GM21360 (cell line): ENCODE measurements around the gene PRKG1.

ENCODE experiments used
- ATAC-seq: cut with Tn5 transposase; IDR thresholded peaks from one replicate; pipeline ENCODE4 v1.9.1; 2021; ENCODE audit warnings: mild to moderate bottlenecking, moderate library complexity; ENCODE audit not compliant: unreplicated experiment

PRKG1 gene

DNA sequence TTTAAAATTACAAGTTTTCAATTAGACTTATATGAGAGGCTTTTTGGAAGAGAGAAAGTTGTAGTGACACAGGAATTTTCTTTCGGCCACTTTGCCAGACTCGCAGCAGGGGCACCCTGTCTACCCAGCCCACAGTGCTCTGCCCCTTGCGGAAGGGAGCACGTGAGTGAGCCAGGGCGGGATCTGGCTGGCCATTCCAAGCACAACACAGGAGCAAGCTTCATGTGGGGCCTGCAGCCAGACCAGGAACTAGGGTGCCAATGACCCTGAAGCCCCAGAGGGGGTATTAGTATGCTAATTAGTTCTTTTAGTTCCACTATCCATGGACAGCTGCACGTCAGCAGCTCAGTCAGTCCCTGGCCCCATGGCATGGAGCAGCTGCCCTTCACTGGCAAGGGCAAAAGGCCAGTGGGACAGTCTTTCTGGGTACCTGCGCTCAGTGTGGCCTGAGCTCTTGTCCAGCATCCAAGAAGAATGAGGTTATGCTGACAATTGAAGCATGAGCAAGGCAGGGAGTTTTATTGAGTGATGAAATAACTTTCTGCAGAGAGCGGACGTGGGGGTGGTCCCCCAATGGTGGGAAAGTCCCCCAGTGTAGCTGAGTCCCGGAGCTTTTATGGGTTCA is 876.2 kb downstream of the PRKG1 start:
- ATAC-seq = no peak

DNA sequence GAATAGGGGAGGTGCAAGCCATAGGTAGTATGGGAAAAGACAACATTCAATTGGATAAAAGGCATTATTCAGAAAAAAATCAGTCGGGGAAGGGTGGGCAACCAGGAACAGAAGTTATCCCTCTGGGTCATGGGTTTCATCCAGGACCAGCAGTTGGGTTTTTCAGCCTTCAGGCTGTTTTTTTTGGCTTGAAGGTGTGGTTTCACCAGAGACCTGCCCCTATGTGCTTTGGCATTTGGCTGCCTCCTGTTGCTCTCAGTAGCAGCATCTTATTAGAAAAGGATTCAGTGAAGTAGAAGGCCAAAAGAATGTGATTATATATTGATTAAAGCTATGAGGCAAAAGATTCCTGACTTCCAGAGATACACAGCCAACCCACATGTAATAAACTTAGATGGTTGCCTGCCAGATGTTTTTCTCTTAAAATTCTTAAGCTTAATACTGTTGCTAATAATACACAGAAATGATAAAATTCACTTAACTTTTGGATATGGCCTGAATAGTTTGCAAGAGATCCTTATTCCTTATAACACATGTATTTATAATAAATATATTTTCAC is 876.8 kb downstream of the PRKG1 start:
- ATAC-seq = no peak

DNA sequence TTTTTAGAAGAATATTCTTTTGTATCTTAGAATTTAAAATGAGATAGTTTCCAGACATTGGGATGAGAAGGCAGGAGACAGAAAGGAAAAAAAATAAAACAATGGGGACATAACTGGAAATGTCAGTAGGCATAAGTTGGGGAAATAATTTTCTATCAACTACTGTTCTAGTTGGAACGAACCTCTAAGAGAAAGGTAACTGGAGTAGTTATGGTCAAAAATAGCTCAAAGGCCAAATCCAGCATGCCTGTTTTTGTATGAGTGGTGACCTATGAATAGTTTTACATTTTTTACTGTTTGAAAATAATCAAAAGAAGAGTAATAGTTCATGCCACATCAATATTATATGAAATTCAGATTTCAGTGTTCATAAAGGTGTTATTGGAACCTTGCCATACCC is 877.3 kb downstream of the PRKG1 start:
- no peak for ATAC-seq

DNA sequence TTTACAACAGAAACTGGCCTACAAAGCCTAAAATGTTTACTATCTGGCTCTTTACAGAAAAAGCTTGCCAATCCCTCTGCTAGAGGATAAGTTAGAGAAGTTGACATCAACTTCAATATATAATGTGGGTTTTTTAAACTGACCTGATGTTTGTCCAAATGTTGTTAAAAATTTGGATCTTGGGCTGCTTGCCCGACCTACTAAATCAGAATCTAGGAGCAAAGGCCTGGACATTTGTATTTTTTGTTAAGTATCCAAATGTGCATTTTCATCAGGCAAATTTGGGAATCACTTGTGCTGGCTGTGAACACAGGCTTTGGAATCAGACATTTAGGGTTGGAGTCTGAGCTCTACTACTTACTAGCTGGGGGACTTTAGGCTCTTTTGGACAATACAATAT is 877.8 kb downstream of the PRKG1 start:
- no peak for ATAC-seq

DNA sequence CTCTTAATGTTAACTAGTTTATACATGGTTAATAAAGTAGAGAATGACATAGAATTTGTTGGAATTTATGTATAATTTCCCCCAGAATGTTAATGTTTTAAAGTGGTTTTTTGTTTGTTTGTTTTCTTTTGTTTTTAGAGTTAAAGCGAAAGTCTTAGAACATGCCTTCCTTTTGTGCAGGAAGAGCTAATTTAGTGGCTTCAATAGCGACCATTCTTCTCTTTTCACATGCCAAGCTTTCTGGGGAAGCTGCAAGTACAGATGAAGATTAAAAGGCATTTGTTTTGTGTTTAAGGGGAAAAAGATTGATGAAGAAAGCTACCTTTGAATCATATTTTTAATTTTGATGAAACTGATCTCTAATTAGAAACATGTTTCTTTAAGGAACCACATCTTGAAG is 881.4 kb downstream of the PRKG1 start:
- ATAC-seq = no peak

DNA sequence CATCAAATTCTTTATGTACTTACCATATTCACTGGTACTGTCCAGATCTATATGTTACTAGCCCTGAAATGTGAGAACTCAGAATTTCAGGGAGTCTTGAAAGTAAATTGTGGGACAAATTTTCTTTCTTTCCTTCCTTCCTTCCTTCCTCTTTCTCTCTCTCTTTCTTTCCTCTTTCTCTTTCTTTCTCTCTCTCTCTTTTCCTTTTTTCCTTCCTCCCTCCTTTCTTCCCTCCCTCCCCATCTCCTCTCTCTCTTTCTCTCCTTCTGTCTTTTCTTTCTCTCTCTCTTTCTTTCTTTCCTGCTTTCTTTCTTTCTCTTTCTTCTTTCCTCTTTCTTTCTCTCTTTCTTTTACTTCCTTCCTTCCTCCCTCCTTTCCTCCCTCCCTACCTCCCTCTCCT is 882.5 kb downstream of the PRKG1 start:
- no peak for ATAC-seq

DNA sequence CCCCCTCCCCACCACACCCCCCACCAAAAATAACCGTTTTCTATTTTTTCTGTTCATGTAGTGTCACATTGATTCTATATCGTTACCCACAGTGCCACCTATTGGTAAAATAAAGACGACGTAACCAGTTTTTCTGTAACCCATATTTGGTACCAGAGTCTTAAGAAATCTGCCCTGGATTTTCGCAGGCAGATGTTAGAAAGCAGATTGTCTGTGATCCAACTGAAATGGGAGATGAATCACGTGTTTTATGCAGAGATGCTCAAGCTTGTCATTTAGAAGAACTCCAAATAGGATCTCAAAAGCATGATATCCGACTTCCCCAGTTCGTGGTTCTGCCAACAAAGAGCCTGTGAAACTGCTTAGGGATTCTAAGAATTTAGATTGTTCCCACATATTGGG is 886.2 kb downstream of the PRKG1 start:
- no peak for ATAC-seq

DNA sequence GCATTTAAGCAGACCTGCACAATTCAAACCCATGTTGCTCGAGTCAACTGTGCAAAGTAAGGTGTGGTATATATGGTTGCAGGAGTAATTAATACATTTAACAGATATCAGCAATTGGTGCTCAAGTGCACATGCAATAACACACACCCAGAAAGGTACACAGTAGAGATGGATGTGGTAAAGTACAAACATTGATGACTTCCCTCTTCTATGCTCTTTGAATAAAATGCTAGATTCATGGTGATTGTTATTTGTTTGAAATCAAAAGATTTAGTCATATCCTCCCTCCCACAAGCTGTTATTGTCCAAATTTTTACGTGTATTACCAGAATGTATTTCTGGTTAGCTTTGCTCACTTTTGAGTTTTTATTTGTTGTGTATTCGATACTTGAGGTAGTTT is 887.1 kb downstream of the PRKG1 start:
- ATAC-seq = no peak

DNA sequence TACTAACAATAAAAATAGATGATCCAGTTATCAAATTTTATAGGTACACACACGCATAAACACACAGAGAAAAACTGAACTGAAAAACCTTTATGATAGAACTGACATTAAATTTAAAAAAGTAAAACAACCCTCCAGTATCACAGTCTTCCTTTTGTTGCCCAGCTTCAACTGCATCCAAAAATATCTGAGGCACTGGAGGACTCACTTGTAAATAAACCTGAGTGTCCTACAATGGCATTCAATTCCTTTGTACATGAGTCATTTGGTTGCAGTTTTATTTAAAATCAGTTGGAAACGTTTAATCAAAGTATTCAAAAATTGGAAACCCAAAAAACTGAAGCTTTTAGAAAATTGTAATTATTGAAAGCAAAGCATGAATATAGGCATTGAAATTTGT is 890.3 kb downstream of the PRKG1 start:
- no peak for ATAC-seq

DNA sequence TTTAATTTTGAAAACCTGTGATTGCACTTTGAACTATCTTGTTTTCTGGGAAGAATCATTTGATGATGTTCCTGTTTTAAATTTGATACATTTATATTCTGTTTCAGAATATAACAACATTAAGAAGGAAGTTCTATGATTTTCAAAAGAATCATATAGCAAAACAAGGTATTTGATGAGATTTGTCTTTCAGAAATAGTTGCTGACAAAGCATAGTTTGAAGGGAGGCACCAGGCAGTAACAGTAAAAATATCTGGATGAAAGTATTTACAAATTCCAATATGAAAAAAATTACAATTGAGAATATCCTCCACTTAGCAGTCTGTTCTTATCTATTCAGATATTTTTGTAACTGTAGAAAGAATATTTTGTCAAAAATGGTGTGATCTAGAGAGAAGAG is 891.2 kb downstream of the PRKG1 start:
- ATAC-seq = no peak

DNA sequence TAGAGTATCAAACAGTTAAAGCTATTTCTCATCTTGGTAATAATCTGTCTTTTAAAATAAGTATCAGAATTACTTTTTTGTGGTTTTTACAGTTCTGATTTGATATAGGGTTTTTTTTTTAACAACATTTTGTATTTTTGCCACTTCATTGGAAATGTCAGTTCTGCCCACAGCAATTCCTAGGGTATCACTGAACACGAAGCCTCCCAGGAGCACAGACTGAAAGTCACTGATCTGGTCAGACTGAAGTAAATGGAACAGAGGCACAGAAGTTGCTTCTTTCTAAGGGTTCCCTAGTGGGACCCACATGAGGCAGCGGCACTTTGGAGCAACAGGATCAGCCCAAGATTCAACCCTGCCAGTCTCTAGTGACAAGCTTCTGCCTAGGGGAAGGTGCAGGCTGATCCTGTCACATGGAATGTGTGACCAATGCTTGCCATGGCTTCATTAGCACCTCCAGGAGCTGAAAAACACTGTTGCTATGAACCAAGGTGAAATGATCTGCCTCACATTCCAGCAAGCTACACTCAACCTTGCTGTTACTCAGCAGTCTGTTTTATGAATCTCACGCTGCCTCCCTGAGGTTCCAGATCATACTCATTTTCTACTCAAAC is 898.6 kb downstream of the PRKG1 start:
- ATAC-seq = no peak

DNA sequence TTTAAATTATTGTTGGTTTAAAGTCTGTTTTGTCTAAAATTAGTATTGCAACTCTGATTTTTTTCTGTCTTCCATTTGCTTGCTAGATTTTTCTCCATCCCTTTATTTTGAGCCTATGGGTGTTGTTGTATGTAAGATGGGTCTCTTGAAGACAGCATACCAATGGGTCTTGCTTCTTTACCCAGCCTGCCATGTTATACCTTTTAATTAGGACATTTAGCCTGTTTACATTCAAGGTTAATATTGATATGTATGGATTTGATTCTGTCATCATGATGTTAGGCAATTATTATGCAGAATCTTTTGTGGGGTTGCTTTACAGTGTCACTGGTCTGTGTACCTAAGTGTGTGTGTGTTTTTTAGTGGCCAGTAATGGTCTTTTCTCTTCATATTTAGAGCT is 906.5 kb downstream of the PRKG1 start:
- ATAC-seq = no peak

DNA sequence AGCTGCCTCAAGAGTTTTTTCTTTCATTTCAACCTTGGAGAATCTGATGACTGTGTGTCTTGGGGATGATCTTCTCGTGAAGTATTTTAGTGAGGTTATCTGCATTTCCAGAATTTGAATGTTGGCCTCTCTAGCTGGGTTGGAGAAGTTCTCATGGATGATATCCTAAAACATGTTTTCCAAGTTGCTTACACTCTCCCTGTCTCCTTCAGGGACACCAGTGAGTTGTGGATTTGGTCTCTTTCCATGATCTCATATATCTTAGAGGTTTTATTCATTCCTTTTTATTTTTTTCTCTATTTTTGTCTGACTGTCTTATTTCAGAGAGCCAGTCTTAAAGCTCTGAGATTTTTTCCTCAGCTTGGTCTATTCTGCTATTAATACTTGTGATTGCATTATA is 907.4 kb downstream of the PRKG1 start:
- ATAC-seq = no peak

DNA sequence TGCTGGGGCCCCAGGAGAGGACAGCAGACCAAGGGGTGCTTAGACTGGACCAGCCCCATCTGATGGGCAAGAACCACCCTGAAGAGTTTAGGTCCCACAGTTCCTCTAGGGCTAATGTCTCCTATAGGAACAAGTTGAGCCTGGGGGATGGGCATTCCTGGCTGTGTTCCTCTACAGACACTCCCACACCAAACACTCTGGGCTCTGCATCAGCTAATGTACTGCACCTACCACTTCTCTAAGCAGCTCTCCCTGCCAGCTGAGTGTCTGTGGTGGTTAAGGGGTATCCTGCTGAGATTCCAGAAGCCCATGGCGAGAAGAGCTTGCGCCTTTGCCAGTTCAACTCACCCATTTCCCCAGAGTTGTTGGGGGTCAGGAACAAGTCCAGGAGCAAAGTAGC is 909.2 kb downstream of the PRKG1 start:
- ATAC-seq = no peak

DNA sequence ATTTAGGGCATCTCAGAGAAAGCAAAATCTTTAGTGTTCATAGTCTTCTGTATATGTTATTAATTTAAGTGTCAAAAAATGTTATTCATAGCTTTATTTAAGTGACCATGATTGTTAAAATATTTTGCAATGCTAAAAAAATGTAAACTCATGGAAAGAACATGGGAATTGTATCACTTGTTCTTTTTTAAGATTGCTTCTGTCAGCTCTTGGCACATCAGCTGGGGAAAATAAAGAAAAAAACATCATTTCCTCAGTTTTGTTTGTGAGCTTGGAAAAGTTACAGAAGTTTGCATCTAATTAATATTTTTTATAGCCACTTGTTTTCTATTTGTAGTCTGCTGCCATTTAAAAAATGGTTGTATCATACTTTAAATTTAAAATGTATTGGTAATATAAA is 911.0 kb downstream of the PRKG1 start:
- no peak for ATAC-seq

DNA sequence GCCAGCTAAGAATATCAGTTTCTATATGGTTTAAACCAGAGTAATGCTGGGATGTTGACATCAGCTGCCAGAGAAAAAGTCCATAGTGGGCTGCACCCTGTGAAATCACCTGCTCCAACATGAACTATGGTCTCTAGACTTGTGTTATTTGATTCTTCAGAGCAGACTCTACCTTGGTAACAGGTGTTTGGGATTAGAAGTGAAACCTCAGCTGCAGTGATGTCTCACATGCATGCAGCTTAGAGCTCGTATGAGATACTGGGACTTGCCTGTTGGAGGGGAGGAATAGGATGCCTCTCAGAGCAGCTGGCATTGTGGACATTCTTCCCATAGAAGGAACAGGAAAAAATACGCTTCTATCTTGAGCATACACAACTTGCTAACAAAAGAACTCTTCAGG is 912.2 kb downstream of the PRKG1 start:
- ATAC-seq = no peak

DNA sequence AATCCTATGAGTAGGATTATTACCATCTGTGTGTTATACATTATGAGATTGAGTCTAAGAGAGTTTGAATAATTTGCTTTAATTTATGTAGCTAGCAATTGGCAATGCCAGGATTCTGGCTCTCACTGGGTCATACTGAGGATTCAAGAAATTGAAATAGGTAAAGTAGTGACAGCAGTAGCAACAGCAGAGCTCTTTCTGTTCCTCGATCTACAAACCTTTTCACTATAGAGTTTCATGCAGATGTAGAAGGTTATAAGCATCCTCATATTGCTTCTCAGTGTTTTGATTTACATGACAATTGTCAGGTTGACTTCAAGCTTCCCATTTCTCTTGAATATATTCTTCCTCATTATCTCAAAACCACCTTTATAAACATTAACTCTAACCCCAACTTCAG is 919.2 kb downstream of the PRKG1 start:
- ATAC-seq = no peak

DNA sequence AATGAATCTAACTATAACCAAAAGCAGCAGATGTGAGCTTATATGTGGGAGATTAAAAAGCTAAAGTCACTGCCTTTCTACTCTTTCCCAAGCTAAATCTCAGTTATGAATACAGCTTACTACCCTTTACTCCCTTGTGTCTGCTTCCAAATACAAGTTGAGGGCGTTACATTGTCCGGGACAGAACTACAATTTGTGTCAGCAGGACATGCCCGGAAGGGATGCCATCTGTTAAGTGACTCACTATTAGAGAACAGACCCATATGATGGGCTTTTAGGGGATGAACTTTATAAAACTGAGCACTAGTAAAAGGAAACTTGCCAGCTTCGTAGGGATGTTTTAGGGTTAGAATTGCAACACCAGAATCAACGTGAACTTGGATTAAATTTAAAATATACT is 924.8 kb downstream of the PRKG1 start:
- ATAC-seq = no peak

DNA sequence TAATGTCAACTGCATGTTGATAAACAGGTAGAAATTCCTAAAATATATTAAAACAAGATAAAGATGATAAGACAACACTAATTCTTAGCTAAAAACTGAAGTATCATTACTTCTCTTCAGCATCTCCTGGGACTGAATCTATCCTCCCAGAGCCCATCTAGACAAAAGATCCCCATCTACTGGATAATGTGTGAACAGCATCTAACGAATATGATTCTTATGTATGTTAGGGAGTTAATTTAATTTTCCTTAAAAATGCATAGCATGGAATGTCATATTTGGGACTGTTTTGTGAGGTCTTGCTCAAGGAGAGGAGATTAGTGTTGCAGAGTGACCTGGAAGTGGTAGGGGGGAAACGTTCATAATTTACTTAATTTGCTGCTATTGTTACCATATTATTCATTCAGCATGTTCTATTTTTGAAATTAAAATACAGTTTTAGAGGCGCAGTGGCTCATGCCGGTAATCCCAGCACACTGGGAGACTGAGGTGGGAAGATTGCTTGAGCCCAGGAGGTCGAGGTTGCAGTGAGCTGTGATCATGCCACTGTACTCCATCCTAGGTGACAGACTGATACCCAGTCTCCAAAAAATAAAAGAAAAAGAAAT is 930.2 kb downstream of the PRKG1 start:
- ATAC-seq = no peak

DNA sequence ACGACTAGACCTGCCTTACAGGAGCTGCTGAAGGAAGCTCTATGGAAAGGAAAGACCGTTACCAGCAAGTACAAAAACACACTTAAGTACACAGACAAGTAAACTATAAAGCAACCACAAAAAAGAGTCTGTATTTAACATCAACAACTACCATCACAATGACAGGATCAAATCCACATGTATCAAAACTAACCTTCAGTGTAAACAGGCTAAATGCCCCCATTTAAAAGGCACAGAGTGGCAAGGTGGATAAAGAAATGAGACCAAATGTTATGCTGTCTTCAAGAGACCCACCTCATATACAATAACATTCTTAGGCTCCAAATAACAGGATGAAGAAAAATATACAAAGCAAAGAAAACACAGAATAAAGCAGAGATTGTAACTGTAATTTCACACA is 932.8 kb downstream of the PRKG1 start:
- ATAC-seq = no peak

DNA sequence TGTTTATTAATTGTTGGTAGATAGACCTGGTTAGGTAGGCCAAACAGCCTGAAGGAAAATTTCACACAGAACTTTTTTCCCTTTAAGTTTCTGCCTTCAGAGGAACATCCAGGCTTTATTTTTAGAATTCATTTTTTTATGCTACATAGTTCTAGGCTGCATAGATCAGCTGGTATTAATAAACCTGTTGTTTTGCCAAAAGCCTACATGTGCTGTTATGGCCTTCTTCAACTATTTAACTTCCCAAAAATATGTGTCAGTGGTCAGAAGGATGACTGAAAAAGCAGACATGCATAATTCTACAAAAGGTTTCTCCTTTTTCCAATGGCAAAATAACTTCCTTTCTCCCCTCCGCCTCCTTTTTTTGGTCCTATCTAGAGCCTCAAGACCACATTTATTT is 936.8 kb downstream of the PRKG1 start:
- no peak for ATAC-seq

DNA sequence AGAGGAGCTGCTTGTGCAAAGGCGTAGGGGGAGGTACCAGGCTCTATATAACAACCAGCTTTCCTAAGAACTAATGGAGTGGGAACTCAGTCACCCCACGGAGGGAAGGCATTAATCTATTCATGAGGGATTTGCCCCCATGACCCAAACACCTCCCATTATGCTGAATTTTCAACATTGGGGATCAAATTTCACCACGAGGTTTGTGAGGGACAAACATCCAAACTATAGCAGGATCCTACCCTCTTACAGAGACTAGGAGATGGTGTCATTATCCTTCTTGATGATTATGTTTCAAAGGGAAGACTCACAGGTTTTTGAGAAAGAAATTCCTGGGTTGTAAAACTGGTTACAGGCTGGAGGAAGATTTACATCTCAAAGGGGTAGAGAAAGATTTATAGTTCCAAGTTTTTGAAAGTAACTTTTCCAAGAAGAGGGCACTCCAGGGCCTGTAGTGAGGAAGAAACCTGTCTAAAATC is 944.8 kb downstream of the PRKG1 start:
- ATAC-seq = no peak
